Natural killer cell (primary cell): ENCODE data around the gene MRPL47. TPM values are rescaled to one million over a fixed set of nuclear protein-coding genes. Genes with fewer than 3 reads are reported as not detected.

ENCODE experiments used
- ATAC-seq, 3 donors: fragments of 150-1000 bp in 2 of 3; fragments of 200-7000 bp in 1 of 3; cut with Tn5 transposase; 1 replicate in 1 of 3; 2 replicates in 2 of 3; pipeline ENCODE4 v1.10.0; 2021; ENCODE audit warnings: mild to moderate bottlenecking in 2 of 3, moderate library complexity in 2 of 3
- DNase-seq, 2 donors: peaks; one replicate each; pipeline versions ENCODE4 v3.0.0 to v3.0.0-alpha.2; 2013 to 2021; ENCODE audit warnings: mixed read lengths in 1 of 2
- H3K27ac ChIP-seq: one replicate; pipeline ENCODE4 v1.5.1; 2013; ENCODE audit warnings: mild to moderate bottlenecking, low read length
- H3K27me3 ChIP-seq: one replicate; pipeline ENCODE4 v1.6.1; 2013; ENCODE audit warnings: low read length; ENCODE audit not compliant: control insufficient read depth, insufficient read depth
- H3K36me3 ChIP-seq: one replicate; pipeline ENCODE4 v1.6.1; 2013; ENCODE audit warnings: low read length; ENCODE audit not compliant: control insufficient read depth, insufficient read depth
- H3K4me1 ChIP-seq: one replicate; pipeline ENCODE4 v1.6.1; 2013; ENCODE audit warnings: low read length; ENCODE audit not compliant: control insufficient read depth, insufficient read depth
- H3K4me3 ChIP-seq: one replicate; pipeline ENCODE4 v1.5.1; 2013; ENCODE audit warnings: low read length
- H3K9me3 ChIP-seq: one replicate; pipeline ENCODE4 v1.6.1; 2013; ENCODE audit warnings: low read length; ENCODE audit not compliant: control insufficient read depth, insufficient read depth
- H3K27ac Mint-ChIP-seq, 2 donors: one replicate each; pipeline ENCODE4 v1.8.0; 2022; ENCODE audit warnings: mild to moderate bottlenecking in 2 of 2, mixed read lengths in 2 of 2, moderate library complexity in 1 of 2
- H3K27me3 Mint-ChIP-seq, 2 donors: one replicate each; pipeline ENCODE4 v1.8.0; 2022; ENCODE audit warnings: low read depth in 2 of 2, mixed read lengths in 2 of 2
- H3K36me3 Mint-ChIP-seq: one replicate; pipeline ENCODE4 v1.8.0; 2022; ENCODE audit warnings: mixed read lengths
- H3K4me1 Mint-ChIP-seq, 2 donors: one replicate each; pipeline ENCODE4 v1.8.0; 2022; ENCODE audit warnings: mixed read lengths in 2 of 2
- H3K4me3 Mint-ChIP-seq: one replicate; pipeline ENCODE4 v1.8.0; 2022; ENCODE audit warnings: mild to moderate bottlenecking, moderate library complexity, mixed read lengths
- H3K9me3 Mint-ChIP-seq, 2 donors: one replicate each; pipeline ENCODE4 v1.8.0; 2022; ENCODE audit warnings: mixed read lengths in 2 of 2
- WGBS: methylation state at CpG from one replicate; pipeline ENCODE4 v1.1.7; 2013; ENCODE audit warnings: missing lambda C conversion rate; ENCODE audit not compliant: insufficient coverage; 5-methylcytosine and 5-hydroxymethylcytosine counted together
- intact Hi-C: fragments of 100-400 bp; cut with micrococcal nuclease; formaldehyde crosslinking; loops from one replicate; pipeline ENCODE4 v1.14.2; 2022
- total RNA-seq, 4 donors: library from RNA; stranded (reverse); fragments of 120-200 nt in 1 of 4; gene quantifications; one replicate each; pipeline versions ENCODE4 v1.2.3 to v1.2.4, GENCODE V29; 2013 to 2022
- TF ChIP-seq, protein P1 (sequence below): fragments of 200-600 bp; IDR thresholded peaks from one replicate; pipeline ENCODE4 v1.8.0; 2022; ENCODE audit warnings: antibody characterized with exemption

MRPL47 gene
- total RNA-seq = 10 to 100 TPM; 23.2 to 30.8 (median 25.5) TPM
- total RNA-seq (2013) = 34.0 TPM

DNA sequence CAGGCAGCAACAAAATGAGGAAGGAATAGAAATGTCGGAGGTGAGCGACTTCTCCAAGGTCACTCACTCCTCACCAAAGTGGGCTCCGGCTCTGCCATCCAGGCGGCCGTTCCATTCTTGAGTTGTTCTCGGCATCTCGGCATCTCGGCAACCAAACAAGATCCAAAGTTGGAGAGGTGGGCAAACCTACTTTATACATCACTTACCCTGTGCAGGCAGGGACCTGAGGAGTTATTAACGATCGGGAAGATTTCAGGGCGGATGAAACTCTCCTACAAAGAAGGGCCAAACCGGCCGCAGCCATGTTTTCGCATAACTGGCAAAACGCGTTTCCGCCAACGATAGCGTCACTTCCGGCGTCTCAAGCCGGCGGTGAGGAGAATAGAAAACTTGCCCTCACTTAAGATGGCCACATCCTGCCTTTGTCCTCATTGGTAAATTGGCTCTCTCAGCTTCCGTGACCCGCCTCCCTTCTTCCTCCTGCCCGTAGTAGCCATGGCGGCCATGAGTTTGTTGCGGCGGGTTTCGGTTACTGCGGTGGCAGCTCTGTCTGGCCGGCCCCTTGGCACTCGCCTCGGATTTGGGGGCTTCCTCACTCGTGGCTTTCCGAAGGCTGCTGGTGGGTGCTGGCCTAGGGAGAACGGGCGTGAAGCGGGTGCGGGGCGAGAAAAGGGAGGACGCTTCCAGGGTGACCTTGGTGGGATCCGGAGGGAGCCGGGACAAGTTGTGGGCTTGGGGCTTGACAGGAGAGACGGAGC is at the start of gene MRPL47, which contains the start of gene NDUFB5:
TSS of gene MRPL47 (minus strand) at position 318 of the 758 bp plus-strand sequence. CDS start at position 304, 14 bp downstream.
TSS of gene NDUFB5 (plus strand) at position 474 of the 758 bp plus-strand sequence. CDS start at position 496, 22 bp downstream.
- Mint-ChIP-seq H3K9me3 (no peaks in the 10 kb centered on the region), H3K36me3 (peaks cover 8% of the 10 kb centered on the region), H3K4me1 (peaks cover 20 to 41% of the 10 kb centered on the region in 2 donors), H3K27ac (peak within 1 kb of the TSS; percentile 99 to 100), H3K27me3 (no peaks in the 10 kb centered on the region), H3K4me3 (peak within 1 kb of the TSS; percentile 100)
- H3K4me1 ChIP-seq = peaks cover 22% of the 10 kb centered on the region
- H3K27ac ChIP-seq = peak within 1 kb of the TSS; percentile 81
- no peaks in the 10 kb centered on the region for H3K9me3 ChIP-seq
- intact Hi-C loops = loop anchor here (1.0 to 2.0 kb wide), 4 partner anchors 42 to 998 kb away; partner anchors contain the start of genes ACTL6A, MFN1, PIK3CA and TTC14
- peak; percentile 99 to 100 (median 99) for ATAC-seq
- peaks cover 20% of the 10 kb centered on the region for H3K36me3 ChIP-seq
- WGBS = 0% methylated on average over 45 of the region's 45 CpGs
- TF ChIP-seq, protein P1, sequence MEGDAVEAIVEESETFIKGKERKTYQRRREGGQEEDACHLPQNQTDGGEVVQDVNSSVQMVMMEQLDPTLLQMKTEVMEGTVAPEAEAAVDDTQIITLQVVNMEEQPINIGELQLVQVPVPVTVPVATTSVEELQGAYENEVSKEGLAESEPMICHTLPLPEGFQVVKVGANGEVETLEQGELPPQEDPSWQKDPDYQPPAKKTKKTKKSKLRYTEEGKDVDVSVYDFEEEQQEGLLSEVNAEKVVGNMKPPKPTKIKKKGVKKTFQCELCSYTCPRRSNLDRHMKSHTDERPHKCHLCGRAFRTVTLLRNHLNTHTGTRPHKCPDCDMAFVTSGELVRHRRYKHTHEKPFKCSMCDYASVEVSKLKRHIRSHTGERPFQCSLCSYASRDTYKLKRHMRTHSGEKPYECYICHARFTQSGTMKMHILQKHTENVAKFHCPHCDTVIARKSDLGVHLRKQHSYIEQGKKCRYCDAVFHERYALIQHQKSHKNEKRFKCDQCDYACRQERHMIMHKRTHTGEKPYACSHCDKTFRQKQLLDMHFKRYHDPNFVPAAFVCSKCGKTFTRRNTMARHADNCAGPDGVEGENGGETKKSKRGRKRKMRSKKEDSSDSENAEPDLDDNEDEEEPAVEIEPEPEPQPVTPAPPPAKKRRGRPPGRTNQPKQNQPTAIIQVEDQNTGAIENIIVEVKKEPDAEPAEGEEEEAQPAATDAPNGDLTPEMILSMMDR = no peak
- H3K27me3 ChIP-seq = no peaks in the 10 kb centered on the region
- DNase-seq = peak; percentile 86 to 98
- peak within 1 kb of the TSS; percentile 60 for H3K4me3 ChIP-seq

DNA sequence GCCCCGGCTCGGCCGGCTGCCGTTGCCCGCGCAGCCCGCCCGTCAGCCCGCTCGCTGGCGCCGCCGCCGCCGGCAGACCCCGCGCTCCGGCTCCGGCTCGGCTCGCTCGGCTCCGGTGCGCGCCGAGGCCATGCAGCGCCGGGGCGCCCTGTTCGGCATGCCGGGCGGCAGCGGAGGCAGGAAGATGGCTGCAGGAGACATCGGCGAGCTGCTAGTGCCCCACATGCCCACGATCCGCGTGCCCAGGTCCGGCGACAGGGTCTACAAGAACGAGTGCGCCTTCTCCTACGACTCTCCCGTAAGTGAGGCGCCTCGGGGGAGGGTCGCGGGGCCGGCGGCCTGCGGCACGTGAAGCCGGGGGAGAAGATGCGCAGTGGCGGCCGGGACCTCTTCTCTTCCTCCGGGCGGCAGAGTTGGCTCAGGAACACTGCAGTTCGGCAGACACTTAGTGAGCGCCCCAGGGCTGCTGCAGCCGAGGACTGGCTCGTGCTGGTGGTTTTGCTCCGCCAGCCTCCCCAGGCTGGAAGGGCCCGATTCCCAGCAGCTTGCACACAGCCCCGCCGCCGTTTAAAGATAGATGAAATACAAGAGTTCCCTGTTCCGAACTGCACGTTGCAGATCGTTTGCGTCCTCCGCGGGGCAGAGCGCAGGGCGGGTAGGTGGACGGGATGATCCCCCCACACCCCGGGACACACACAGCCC is 48.8 kb upstream of the MRPL47 start:
- H3K27me3 Mint-ChIP-seq = peaks cover 0 to 11% of the 10 kb centered on the region in 2 donors
- peak overlapping the region; percentile 55 for H3K27ac ChIP-seq
- no peaks in the 10 kb centered on the region for H3K9me3 ChIP-seq
- H3K27me3 ChIP-seq = no peaks in the 10 kb centered on the region
- peak overlapping the region; percentile 96 for H3K4me3 Mint-ChIP-seq
- ATAC-seq (peak; percentile 45 to 68 (median 61)), DNase-seq (peak; percentile 30 to 78)
- WGBS = under 1% methylated on average over 77 of the region's 77 CpGs
- peaks cover 17 to 28% of the 10 kb centered on the region in 2 donors for H3K4me1 Mint-ChIP-seq
- no peaks in the 10 kb centered on the region for H3K36me3 ChIP-seq
- TF ChIP-seq, protein P1 = no peak
- peak overlapping the region; percentile 53 to 87 for H3K27ac Mint-ChIP-seq
- H3K36me3 Mint-ChIP-seq = no peaks in the 10 kb centered on the region
- peak overlapping the region; percentile 88 for H3K4me3 ChIP-seq
- peaks cover 16% of the 10 kb centered on the region for H3K4me1 ChIP-seq
- intact Hi-C loops = no loop called here
- no peaks in the 10 kb centered on the region for H3K9me3 Mint-ChIP-seq

DNA sequence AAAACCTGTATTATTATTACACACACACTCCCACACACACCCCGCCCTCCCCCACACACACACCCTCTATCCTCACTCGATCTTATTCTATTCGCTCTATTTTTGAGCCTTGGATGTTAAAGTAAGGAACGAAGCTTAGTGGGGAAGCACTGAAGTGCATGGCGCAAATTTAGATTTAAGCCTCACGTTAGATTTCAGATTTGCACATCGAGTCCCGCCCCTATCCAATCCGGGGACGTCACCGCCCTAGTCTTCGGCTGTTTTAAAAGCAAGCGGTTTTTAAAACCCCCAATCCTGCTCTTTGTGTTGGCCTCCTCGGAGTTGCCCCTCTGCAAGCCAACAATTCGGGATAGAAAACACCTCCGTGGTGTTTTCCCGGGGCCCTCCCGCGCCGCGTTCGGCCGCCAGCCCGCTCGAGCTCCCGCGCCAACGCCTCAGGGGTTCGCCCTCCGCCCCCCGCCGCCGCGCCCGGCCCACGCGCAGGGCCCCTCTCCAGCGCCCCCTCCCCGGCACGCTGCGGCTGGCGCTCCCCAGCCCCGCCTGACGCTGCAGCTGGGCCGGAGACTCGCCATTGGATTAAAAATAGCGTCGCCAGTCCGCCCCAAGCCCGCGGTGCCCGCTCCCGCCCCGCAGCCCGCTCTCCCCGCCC is 48.1 kb upstream of the MRPL47 start, which contains the start of gene USP13:
TSS of gene USP13 (plus strand) at position 594 of the 649 bp plus-strand sequence. CDS start 186 bp downstream, outside the sequence.
- Mint-ChIP-seq H3K36me3 (no peaks in the 10 kb centered on the region), H3K27me3 (peaks cover 0 to 11% of the 10 kb centered on the region in 2 donors), H3K9me3 (no peaks in the 10 kb centered on the region), H3K27ac (peak within 1 kb of the TSS; percentile 53 to 87), H3K4me3 (peak within 1 kb of the TSS; percentile 96), H3K4me1 (peaks cover 17 to 28% of the 10 kb centered on the region in 2 donors)
- under 1% methylated on average over 56 of the region's 56 CpGs for WGBS
- Histone ChIP-seq H3K4me3 (peak within 1 kb of the TSS; percentile 88), H3K9me3 (no peaks in the 10 kb centered on the region), H3K4me1 (peaks cover 16% of the 10 kb centered on the region), H3K27ac (peak within 1 kb of the TSS; percentile 55), H3K36me3 (no peaks in the 10 kb centered on the region), H3K27me3 (no peaks in the 10 kb centered on the region)
- DNase-seq (peak; percentile 29 to 80), ATAC-seq (peak; percentile 54 to 70 (median 63))
- intact Hi-C loops = no loop called here
- TF ChIP-seq, protein P1 = no peak
